Psoas muscle (tissue), 8 donors: Measurements from ENCODE around the gene STX2. TPM values are rescaled to one million over a fixed set of nuclear protein-coding genes. Genes with fewer than 3 reads are reported as not detected.
"Not testable (repeated sequence)": the region's sequence is repeated elsewhere in the genome, so short reads cannot be mapped to it uniquely, and the experiment has no call there.

Experiments used
- ATAC-seq, 4 donors: fragments of 200-7000 bp; cut with Tn5 transposase; one replicate each; pipeline ENCODE4 v1.9.1; 2020; ENCODE audit warnings: moderate library complexity in 3 of 4, mild to moderate bottlenecking in 2 of 4
- DNase-seq, 2 donors: peaks; one replicate each; pipeline ENCODE4 v3.0.0-alpha.2; 2020
- H3K27ac ChIP-seq: fragments of 200-600 bp; one replicate; pipeline ENCODE4 v1.8.0; 2022
- H3K27me3 ChIP-seq, 3 donors: fragments of 200-600 bp in 1 of 3; one replicate each; pipeline versions ENCODE4 v1.6.1 to v1.8.0; 2013 to 2022; ENCODE audit warnings: low read length in 2 of 3, mild to moderate bottlenecking in 2 of 3, moderate library complexity in 1 of 3; ENCODE audit not compliant: insufficient read depth in 3 of 3
- H3K36me3 ChIP-seq, 2 donors: fragments of 200-600 bp in 1 of 2; one replicate each; pipeline versions ENCODE4 v1.6.1 to v1.8.0; 2013 to 2022; ENCODE audit warnings: low read depth in 1 of 2, mild to moderate bottlenecking in 1 of 2, moderate library complexity in 1 of 2; ENCODE audit not compliant: insufficient read depth in 1 of 2
- H3K4me1 ChIP-seq: fragments of 200-600 bp; one replicate; pipeline ENCODE4 v1.8.0; 2022
- H3K4me3 ChIP-seq: fragments of 200-600 bp; one replicate; pipeline ENCODE4 v1.8.0; 2022; ENCODE audit warnings: mild to moderate bottlenecking
- H3K9me3 ChIP-seq: fragments of 200-600 bp; one replicate; pipeline ENCODE4 v1.8.0; 2022
- WGBS, 3 donors: extraction: QIAGEN DNeasy Blood & Tissue Kit; methylation state at CpG; one replicate each; pipeline versions ENCODE4 v1.1.6 to v1.1.7; 2013; 5-methylcytosine and 5-hydroxymethylcytosine counted together
- intact Hi-C, 2 donors: fragments of 100-400 bp; cut with DNase I; formaldehyde crosslinking; loops; one replicate each; pipeline versions ENCODE4 v1.11.0 to v1.14.2; 2022
- polyA plus RNA-seq, 3 donors: library from polyadenylated mRNA; stranded (reverse); fragments of 200-250 nt; gene quantifications; one replicate each; pipeline ENCODE4 v1.2.3, GENCODE V29; 2013
- total RNA-seq, 4 donors: library from RNA; stranded (reverse); fragmentation: NEBNext Ultra II Directional in 2 of 4; extraction: Animal tissue kit (Norgen Biotek cat#: 25700) in 2 of 4; gene quantifications; one replicate each; pipeline versions ENCODE4 v1.2.1 to v1.2.4, GENCODE V29; 2021 to 2023
- TF ChIP-seq, protein P1 (sequence below): fragments of 200-600 bp; IDR thresholded peaks from one replicate; pipeline ENCODE4 v1.8.0; 2022; ENCODE audit warnings: antibody characterized with exemption
- donor health status: healthy with polysubstance abuse.
- donor health status: DM: no; HTN: no; CAD: no; lungs with moderate emphysema.
- donor health status: Bipolar disorder and iron deficiency.
- donor health status: healthy.
- donor health status: DM: yes; HTN: yes; CAD: no.
- donor health status: DM: no; HTN: no; CAD: no.
- donor health status: DM: no; HTN: no; CAD: no.
- donor health status: DM: yes; HTN: yes; CAD: no.

The STX2 gene
- total and polyA plus RNA-seq, 7 donors: 5.4 to 11.3 (median 6.2) TPM

DNA sequence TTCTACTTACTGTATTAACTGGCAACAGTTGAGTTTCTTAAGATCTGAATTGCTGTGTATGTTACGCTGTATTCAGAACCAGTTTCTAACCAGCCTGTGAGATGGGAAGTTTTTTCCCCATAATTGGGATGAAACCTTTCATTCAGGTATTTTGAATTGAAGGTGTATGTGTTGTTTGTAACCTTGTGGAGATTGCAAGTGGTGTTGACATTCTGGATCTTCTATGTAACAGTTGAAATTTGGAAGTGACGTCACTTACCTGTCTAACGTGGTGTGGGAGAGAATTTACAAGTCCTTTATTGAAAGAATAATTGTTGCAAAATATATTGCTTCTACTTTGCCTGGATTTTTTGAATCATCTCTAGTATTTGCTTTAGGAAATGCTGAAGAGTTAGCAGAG is 38.3 kb upstream of the STX2 start:
- peaks cover 5 to 50% of the 10 kb centered on the region in 2 donors for H3K36me3 ChIP-seq
- DNase-seq (no peak), ATAC-seq (no peak)

GRCh38 chr12:130876758-130877157 is 37.7 kb upstream of the STX2 start:
- TF ChIP-seq, protein P1, sequence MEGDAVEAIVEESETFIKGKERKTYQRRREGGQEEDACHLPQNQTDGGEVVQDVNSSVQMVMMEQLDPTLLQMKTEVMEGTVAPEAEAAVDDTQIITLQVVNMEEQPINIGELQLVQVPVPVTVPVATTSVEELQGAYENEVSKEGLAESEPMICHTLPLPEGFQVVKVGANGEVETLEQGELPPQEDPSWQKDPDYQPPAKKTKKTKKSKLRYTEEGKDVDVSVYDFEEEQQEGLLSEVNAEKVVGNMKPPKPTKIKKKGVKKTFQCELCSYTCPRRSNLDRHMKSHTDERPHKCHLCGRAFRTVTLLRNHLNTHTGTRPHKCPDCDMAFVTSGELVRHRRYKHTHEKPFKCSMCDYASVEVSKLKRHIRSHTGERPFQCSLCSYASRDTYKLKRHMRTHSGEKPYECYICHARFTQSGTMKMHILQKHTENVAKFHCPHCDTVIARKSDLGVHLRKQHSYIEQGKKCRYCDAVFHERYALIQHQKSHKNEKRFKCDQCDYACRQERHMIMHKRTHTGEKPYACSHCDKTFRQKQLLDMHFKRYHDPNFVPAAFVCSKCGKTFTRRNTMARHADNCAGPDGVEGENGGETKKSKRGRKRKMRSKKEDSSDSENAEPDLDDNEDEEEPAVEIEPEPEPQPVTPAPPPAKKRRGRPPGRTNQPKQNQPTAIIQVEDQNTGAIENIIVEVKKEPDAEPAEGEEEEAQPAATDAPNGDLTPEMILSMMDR: no peak
- ATAC-seq: no peak
- WGBS, 3 donors: 64 to 67% (median 67%) methylated on average over 3 of the region's 3 CpGs
- Histone ChIP-seq H3K4me1 (peaks cover 20% of the 10 kb centered on the region), H3K9me3 (no peaks in the 10 kb centered on the region), H3K36me3 (peaks cover 5 to 50% of the 10 kb centered on the region in 2 donors), H3K4me3 (no peak overlapping the region), H3K27ac (no peak overlapping the region), H3K27me3 (no peaks in the 10 kb centered on the region)
- intact Hi-C loops: no loop called here
- no peak for DNase-seq

More for the DNA sequence above, 38.3 kb upstream of the STX2 start:
- intact Hi-C loops: no loop called here
- Histone ChIP-seq H3K4me3 (no peak overlapping the region), H3K9me3 (no peaks in the 10 kb centered on the region), H3K27ac (no peak overlapping the region), H3K27me3 (no peaks in the 10 kb centered on the region), H3K4me1 (peaks cover 20% of the 10 kb centered on the region)
- 78 to 90% (median 87%) methylated on average over 3 of the region's 3 CpGs for WGBS, 3 donors
- TF ChIP-seq, protein P1: no peak

DNA sequence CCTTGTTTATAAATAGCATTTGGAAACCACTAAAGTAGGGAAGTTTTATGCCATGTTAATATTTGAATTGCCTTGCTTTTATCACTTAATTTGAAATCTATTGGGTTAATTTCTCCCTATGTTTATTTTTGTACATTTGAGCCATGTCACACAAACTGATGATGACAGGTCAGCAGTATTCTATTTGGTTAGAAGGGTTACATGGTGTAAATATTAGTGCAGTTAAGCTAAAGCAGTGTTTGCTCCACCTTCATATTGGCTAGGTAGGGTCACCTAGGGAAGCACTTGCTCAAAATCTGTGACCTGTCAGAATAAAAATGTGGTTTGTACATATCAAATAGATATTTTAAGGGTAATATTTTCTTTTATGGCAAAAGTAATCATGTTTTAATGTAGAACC is 37.2 kb upstream of the STX2 start:
- Histone ChIP-seq H3K9me3 (no peaks in the 10 kb centered on the region), H3K4me1 (peaks cover 20% of the 10 kb centered on the region), H3K4me3 (no peak overlapping the region), H3K36me3 (peaks cover 5 to 50% of the 10 kb centered on the region in 2 donors), H3K27ac (no peak overlapping the region), H3K27me3 (no peaks in the 10 kb centered on the region)
- TF ChIP-seq, protein P1: no peak
- ATAC-seq (no peak), DNase-seq (no peak)
- intact Hi-C loops: no loop called here

DNA sequence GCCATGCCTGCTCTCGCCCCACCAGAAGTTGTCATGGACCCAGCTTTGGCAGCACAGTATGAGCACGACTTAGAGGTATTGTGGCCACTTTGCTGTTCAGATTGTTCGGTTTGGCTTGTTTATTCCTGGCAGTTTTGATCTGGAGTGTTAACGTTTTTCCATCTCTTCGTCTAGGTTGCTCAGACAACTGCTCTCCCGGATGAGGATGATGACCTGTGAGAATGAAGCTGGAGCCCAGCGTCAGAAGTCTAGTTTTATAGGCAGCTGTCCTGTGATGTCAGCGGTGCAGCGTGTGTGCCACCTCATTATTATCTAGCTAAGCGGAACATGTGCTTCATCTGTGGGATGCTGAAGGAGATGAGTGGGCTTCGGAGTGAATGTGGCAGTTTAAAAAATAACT is 36.7 kb upstream of the STX2 start:
- 70 to 84% (median 78%) methylated on average over 10 to 11 of the region's 11 CpGs for WGBS, 3 donors
- H3K27ac ChIP-seq, DNase-seq, H3K4me3 ChIP-seq, intact Hi-C loops, H3K27me3 ChIP-seq, ATAC-seq, H3K9me3 ChIP-seq: not testable (repeated sequence)
- Histone ChIP-seq H3K4me1 (peaks cover 20% of the 10 kb centered on the region), H3K36me3 (peaks cover 5 to 50% of the 10 kb centered on the region in 2 donors)

DNA sequence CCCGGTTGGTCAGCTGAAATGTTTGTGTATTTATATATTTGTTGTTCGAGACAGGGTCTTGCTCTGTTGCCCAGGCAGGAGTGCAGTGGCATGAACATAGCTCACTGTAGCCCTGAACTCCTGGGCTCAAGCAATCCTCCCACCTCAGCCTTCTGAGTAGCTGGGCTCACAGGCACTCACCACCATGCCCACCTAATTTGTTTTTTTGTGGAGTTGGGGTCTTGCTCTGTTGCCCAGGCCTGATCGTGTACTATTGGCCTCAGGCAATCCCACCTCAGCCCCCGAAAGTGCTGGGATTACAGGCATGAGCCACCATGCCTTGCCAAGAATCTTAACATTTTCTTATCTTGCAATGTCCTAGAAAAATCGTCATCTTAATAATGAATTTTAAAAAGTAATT is 36.1 kb upstream of the STX2 start:
- H3K4me1 ChIP-seq: peaks cover 20% of the 10 kb centered on the region
- TF ChIP-seq, protein P1: no peak
- H3K4me3 ChIP-seq: no peak overlapping the region
- no peak for DNase-seq
- H3K36me3 ChIP-seq: peaks cover 5 to 50% of the 10 kb centered on the region in 2 donors
- no peak overlapping the region for H3K27ac ChIP-seq
- H3K9me3 ChIP-seq: no peaks in the 10 kb centered on the region
- WGBS, 3 donors: 85 to 91% (median 89%) methylated on average over 5 of the region's 5 CpGs
- no peak for ATAC-seq
- H3K27me3 ChIP-seq: no peaks in the 10 kb centered on the region
- intact Hi-C loops: no loop called here
